ENCODE measurements around the gene PTPN1.

Gene PTPN1

GRCh38 chr20:50580842-50581544 is 70.8 kb downstream of the PTPN1 start:
- DNase-seq (ENCODE audit: extremely low read depth, insufficient read length): no peak
- Histone ChIP-seq H3K36me3 (ENCODE audit: control insufficient read depth, insufficient read depth, low read length) (peaks cover 64% of the 10 kb centered on the region), H3K27me3 (replicated peaks; ENCODE audit: control insufficient read depth, insufficient read depth, low read length) (no peaks in the 10 kb centered on the region), H3K4me3 (replicated peaks; ENCODE audit: low read depth, low read length) (no peak overlapping the region)
- TF ChIP-seq CTCF (IDR thresholded peaks at IDR 0.05; ENCODE audit: insufficient read depth, low read length, poor library complexity, severe bottlenecking): no peak

DNA sequence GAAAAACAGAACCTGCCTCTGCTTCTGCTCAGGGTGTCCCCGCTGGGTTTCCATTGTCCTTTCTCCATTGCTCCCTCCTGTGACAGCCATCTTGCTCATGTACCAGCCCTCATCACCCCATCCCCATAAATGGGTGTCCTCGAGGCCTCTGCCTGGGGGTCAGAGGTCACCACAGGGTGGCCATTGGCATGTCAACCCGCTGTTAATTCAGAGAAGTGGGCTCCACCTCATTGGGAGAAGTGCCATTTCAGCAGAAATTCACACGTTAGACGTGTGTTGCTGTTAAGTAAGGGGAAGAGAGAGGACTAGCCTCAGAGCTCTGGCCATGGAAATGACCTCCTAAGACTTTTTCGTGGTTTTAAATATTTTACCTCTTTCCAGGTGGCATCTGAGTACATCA is 71.9 kb downstream of the PTPN1 start:
- Histone ChIP-seq H3K27me3 (replicated peaks; ENCODE audit: control insufficient read depth, insufficient read depth, low read length) (no peaks in the 10 kb centered on the region), H3K4me3 (replicated peaks; ENCODE audit: low read depth, low read length) (no peak overlapping the region), H3K36me3 (ENCODE audit: control insufficient read depth, insufficient read depth, low read length) (peaks cover 68% of the 10 kb centered on the region)
- DNase-seq (ENCODE audit: extremely low read depth, insufficient read length): no peak
- no peak for TF ChIP-seq CTCF (IDR thresholded peaks at IDR 0.05; ENCODE audit: insufficient read depth, low read length, poor library complexity, severe bottlenecking)

GRCh38 chr20:50582591-50583234 is 72.5 kb downstream of the PTPN1 start:
- Histone ChIP-seq H3K36me3 (ENCODE audit: control insufficient read depth, insufficient read depth, low read length) (peaks cover 61% of the 10 kb centered on the region), H3K4me3 (replicated peaks; ENCODE audit: low read depth, low read length) (no peak overlapping the region), H3K27me3 (replicated peaks; ENCODE audit: control insufficient read depth, insufficient read depth, low read length) (no peaks in the 10 kb centered on the region)
- DNase-seq (ENCODE audit: extremely low read depth, insufficient read length): no peak
- TF ChIP-seq CTCF (IDR thresholded peaks at IDR 0.05; ENCODE audit: insufficient read depth, low read length, poor library complexity, severe bottlenecking): no peak

- no peak for TF ChIP-seq CTCF (IDR thresholded peaks at IDR 0.05; ENCODE audit: insufficient read depth, low read length, poor library complexity, severe bottlenecking)
- peaks cover 58% of the 10 kb centered on the region for H3K36me3 ChIP-seq (ENCODE audit: control insufficient read depth, insufficient read depth, low read length)
- H3K27me3 ChIP-seq (replicated peaks; ENCODE audit: control insufficient read depth, insufficient read depth, low read length): no peaks in the 10 kb centered on the region
- no peak overlapping the region for H3K4me3 ChIP-seq (replicated peaks; ENCODE audit: low read depth, low read length)
- DNase-seq (ENCODE audit: extremely low read depth, insufficient read length): no peak
These were observed 73.4 kb downstream of the PTPN1 start for GRCh38 chr20:50583442-50584150.

GRCh38 chr20:50584687-50585086 is 74.5 kb downstream of the PTPN1 start:
- Histone ChIP-seq H3K36me3 (ENCODE audit: control insufficient read depth, insufficient read depth, low read length) (peaks cover 53% of the 10 kb centered on the region), H3K4me3 (replicated peaks; ENCODE audit: low read depth, low read length) (no peak overlapping the region), H3K27me3 (replicated peaks; ENCODE audit: control insufficient read depth, insufficient read depth, low read length) (no peaks in the 10 kb centered on the region)
- no peak for DNase-seq (ENCODE audit: extremely low read depth, insufficient read length)
- no peak for TF ChIP-seq CTCF (IDR thresholded peaks at IDR 0.05; ENCODE audit: insufficient read depth, low read length, poor library complexity, severe bottlenecking)

Measured in GM06990 (cell line).